PC-3 (cell line): Measurements from ENCODE around the gene AFDN.

Experiments
- EZH2 ChIP-seq: fragments of 300-600 bp; sonication (generic); IDR thresholded peaks from one replicate; pipeline ENCODE4 v1.6.1; 2017; ENCODE audit warnings: antibody characterized with exemption, mild to moderate bottlenecking, low read length; ENCODE audit not compliant: unreplicated experiment
- EZH2phosphoT487 ChIP-seq: fragments of 300-600 bp; sonication (generic); IDR thresholded peaks from 2 replicates; pipeline ENCODE4 v1.6.1; 2018; ENCODE audit warnings: mild to moderate bottlenecking, antibody characterized with exemption, low read length, borderline replicate concordance
- TF ChIP-seq, protein P1 (sequence below): fragments of 300-600 bp; sonication (generic); conservative IDR thresholded peaks from 2 replicates; pipeline ENCODE4 v1.5.1; 2017; ENCODE audit warnings: antibody characterized with exemption, low read depth, mild to moderate bottlenecking, low read length

DNA sequence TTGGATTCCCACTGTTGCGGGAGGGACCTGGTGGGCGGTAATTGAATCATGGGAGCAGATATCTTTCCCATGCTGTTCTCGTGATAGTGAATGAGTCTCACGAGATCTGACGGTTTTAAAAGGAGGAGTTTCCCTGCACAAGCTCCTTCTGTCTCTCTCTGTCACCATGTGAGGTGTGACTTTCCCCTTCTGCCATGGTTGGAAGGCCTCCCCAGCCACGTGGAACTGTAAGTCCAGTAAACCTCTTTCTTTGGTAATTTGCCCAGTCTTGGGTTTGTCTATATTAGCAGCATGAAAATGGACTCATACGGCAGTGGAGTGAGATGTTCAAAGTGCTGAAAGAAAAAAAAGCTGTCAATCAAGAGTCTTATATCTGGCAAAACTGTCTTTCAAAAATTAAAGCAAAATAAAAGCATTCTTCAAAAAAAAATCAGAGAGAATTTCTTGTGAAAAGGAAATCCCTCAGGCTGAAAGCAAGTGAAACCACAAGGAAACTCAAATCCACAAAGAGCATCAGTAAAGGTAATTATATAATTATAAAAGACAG, 155.3 kb downstream of the AFDN start:
- no peak for TF ChIP-seq EZH2
- TF ChIP-seq, protein P1, sequence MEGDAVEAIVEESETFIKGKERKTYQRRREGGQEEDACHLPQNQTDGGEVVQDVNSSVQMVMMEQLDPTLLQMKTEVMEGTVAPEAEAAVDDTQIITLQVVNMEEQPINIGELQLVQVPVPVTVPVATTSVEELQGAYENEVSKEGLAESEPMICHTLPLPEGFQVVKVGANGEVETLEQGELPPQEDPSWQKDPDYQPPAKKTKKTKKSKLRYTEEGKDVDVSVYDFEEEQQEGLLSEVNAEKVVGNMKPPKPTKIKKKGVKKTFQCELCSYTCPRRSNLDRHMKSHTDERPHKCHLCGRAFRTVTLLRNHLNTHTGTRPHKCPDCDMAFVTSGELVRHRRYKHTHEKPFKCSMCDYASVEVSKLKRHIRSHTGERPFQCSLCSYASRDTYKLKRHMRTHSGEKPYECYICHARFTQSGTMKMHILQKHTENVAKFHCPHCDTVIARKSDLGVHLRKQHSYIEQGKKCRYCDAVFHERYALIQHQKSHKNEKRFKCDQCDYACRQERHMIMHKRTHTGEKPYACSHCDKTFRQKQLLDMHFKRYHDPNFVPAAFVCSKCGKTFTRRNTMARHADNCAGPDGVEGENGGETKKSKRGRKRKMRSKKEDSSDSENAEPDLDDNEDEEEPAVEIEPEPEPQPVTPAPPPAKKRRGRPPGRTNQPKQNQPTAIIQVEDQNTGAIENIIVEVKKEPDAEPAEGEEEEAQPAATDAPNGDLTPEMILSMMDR: no peak
- TF ChIP-seq EZH2phosphoT487: no peak
